GM13976 (cell line): ENCODE measurements around the gene PEX19.

ENCODE experiments used
- DNase-seq: peaks from one replicate; pipeline ENCODE4 v3.0.0; 2012; ENCODE audit warnings: low spot score
- in situ Hi-C: fragments of 300-500 bp; cut with MboI; formaldehyde crosslinking; loops from one replicate; pipeline ENCODE4 v1.12.0; 2022; ENCODE audit warnings: low sequenced_read_pairs, mixed read lengths, inconsistent platforms; ENCODE audit not compliant: unreplicated experiment
- TF ChIP-seq, protein P1 (sequence below): IDR thresholded peaks from 2 replicates; pipeline ENCODE4 v1.5.1; 2012; ENCODE audit warnings: borderline replicate concordance, mild to moderate bottlenecking; ENCODE audit not compliant: insufficient read depth; ENCODE audit errors: extremely low read depth, missing control alignments, control extremely low read depth

The PEX19 gene

DNA sequence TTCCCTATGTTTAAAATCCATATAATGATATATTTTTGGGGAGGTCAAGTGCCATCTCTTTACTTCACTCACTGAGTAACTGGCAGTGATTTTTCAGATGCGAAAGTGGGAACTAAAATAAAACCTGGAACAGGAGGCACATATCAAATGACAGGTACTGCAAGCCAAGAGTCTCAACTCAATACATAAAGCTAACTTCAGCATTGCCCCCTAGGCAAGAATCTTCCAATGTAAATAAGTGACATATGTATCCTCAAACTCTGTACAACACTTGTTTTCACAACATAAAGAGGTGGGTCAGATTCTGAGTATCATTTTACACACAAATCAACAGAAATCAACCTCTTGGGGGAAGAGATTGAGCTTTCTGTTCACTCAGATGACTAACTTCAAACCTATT lies 40.7 kb downstream of the PEX19 start:
- in situ Hi-C loops = no loop called here
- no peak for DNase-seq

DNA sequence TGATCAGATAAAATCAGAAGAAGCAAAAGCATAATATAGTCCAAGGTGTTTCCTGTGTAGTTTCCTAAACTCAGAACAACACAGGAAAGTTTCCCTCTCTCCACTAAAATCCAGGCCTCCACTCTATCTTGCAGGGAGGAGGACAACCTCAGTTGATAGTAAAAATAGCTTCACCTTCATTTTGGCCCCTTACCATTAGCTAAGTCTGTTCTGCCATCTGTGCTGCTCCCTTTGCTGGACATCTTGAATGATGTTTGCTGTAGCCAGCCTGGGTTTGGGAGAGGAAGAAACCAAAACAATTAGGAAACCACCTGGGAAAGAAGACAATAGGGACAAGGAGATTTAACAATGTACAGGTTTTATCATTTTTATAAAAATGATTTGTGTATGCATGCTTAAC lies 41.2 kb downstream of the PEX19 start:
- in situ Hi-C loops = no loop called here
- TF ChIP-seq, protein P1, sequence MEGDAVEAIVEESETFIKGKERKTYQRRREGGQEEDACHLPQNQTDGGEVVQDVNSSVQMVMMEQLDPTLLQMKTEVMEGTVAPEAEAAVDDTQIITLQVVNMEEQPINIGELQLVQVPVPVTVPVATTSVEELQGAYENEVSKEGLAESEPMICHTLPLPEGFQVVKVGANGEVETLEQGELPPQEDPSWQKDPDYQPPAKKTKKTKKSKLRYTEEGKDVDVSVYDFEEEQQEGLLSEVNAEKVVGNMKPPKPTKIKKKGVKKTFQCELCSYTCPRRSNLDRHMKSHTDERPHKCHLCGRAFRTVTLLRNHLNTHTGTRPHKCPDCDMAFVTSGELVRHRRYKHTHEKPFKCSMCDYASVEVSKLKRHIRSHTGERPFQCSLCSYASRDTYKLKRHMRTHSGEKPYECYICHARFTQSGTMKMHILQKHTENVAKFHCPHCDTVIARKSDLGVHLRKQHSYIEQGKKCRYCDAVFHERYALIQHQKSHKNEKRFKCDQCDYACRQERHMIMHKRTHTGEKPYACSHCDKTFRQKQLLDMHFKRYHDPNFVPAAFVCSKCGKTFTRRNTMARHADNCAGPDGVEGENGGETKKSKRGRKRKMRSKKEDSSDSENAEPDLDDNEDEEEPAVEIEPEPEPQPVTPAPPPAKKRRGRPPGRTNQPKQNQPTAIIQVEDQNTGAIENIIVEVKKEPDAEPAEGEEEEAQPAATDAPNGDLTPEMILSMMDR = no peak
- DNase-seq = no peak

More for the DNA sequence above, 40.7 kb downstream of the PEX19 start:
- TF ChIP-seq, protein P1 = no peak

DNA sequence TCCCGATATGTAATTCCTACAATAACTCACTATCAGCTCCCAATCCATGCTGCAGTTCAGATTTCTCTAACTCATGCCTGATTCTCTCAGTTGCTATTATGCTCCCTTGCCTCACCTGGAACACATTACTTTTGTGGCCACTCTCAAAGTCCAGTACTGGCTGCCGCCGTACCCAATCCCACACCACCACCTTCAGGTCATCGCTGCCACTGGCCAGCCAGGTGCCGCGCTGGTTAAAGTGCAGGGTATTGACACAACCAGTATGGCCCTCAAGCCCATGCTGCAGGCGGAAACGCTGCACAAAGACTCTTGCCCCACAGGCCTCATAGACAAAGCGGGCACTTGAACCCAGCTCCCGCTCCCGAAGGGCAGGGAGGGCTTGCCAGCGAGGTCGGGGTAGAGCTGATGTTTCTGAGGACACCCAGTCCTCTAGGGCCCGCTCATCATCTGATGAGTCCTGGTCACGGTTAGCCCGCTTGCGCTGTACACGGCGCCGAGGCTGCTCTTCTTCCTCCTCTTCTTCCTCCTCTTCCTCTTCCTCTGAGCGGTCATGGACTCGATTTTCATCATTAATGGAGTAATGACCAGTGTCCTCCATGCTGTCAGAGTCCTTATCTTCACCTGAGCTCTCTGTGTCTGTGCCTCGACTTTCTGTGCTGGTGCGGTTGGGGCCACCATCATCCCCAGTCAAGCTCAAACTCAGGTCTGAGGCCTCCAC lies 45.2 kb downstream of the PEX19 start:
- in situ Hi-C loops = no loop called here
- TF ChIP-seq, protein P1 = no peak
- DNase-seq = no peak

DNA sequence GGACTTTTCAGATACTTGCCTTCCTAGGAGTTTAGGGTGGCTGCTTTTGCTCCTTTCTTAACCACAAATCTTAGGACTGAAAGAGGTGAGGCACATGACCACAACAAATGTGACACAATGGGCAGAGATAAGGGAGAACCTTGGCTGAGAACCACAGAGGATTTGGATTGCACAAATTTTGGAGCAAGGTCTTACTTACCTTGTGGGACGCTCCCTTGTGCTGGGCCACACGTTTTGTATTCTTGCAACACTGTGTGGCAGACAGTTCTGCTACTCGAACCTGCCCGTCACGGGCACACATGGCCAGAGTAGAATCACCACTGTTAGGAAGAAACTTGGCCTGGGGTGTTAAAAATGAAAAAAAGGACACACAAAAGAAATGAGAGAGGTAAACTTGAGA lies 46.5 kb downstream of the PEX19 start:
- DNase-seq = no peak
- TF ChIP-seq, protein P1 = no peak
- in situ Hi-C loops = no loop called here

DNA sequence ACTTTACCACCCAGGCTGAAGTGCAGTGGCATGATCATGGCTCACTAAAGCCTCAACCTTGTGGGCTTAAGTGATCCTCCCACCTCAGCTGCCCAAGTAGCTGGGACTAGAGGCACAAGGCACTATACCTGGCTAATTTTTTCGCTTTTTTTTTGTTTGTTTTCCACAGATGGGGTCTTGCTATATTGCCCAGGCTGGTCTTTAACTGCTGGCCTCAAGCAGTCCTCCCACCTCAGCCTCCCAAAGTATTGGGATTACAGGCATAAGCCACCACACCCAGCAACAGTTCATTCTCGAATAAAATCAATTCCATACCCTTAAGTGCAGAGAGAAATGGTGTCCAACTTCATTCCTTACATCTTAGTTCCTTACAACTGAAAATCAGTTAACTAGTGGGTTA lies 47.4 kb downstream of the PEX19 start:
- DNase-seq = no peak
- TF ChIP-seq, protein P1 = no peak
- in situ Hi-C loops = no loop called here

DNA sequence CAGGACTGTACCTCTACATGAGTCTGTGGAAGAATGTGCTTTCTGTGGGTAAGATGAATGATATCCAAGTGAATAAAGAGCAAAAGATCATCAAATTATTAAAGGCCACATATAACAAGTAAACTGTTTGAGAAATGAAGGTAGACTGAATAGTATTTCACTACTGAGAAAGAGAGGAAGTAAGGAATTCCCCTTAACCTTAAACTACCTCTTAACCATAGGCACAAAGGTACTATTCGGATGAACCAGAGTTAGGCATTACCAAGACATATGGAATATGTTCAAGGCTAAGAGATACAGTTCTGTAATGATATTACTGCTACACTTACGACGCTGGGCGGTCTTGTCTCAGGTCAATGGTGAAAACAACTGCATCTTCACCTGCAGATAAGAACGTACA lies 48.1 kb downstream of the PEX19 start:
- in situ Hi-C loops = no loop called here
- TF ChIP-seq, protein P1 = no peak
- no peak for DNase-seq
